Measurements from ENCODE around the gene POLN. TPM values are rescaled to one million over a fixed set of nuclear protein-coding genes. Genes with fewer than 3 reads are reported as not detected.
A peak's percentile ranks its signal among the peaks of the same experiment; 100 is the strongest.

POLN gene
- total RNA-seq, 1 donor from 2014 or later: 2.2 TPM

- Histone ChIP-seq H3K27me3 (ENCODE audit: low read depth) (no peaks in the 10 kb centered on the region), H3K4me1 (peaks cover 47% of the 10 kb centered on the region), H3K9me3 (no peaks in the 10 kb centered on the region), H3K27ac (peak overlapping the region; percentile 49), H3K36me3 (peaks cover 32% of the 10 kb centered on the region), H3K4me3 (no peak overlapping the region)
- no peak for ATAC-seq
- intact Hi-C loops (cut with DNase I): no loop called here
- no peak for DNase-seq
- no peak for TF ChIP-seq CTCF (IDR thresholded peaks at IDR 0.05)
Measured at GRCh38 chr4:2245057-2245786, 3.3 kb upstream of the POLN start.

- DNase-seq (peak; percentile 58), ATAC-seq (no peak)
- Histone ChIP-seq H3K4me1 (peaks cover 56% of the 10 kb centered on the region), H3K27me3 (ENCODE audit: low read depth) (no peaks in the 10 kb centered on the region), H3K36me3 (peaks cover 27% of the 10 kb centered on the region), H3K4me3 (no peak overlapping the region), H3K9me3 (no peaks in the 10 kb centered on the region), H3K27ac (peak overlapping the region; percentile 49)
- intact Hi-C loops (cut with DNase I): no loop called here
- peak; percentile 38 for TF ChIP-seq CTCF (IDR thresholded peaks at IDR 0.05)
Measured at GRCh38 chr4:2243681-2244380, 1.9 kb upstream of the POLN start.

- H3K4me3 ChIP-seq: peak overlapping the region; percentile 92
- H3K27ac ChIP-seq: peak overlapping the region; percentile 87
- DNase-seq (no peak), ATAC-seq (no peak)
- no peaks in the 10 kb centered on the region for H3K9me3 ChIP-seq
- intact Hi-C loops (cut with DNase I): no loop called here
- peaks cover 30% of the 10 kb centered on the region for H3K36me3 ChIP-seq
- H3K4me1 ChIP-seq: peaks cover 70% of the 10 kb centered on the region
- no peak for TF ChIP-seq CTCF (IDR thresholded peaks at IDR 0.05)
- no peaks in the 10 kb centered on the region for H3K27me3 ChIP-seq (ENCODE audit: low read depth)
Measured at GRCh38 chr4:2241003-2241402, 918 bp downstream of the POLN start.

- peaks cover 50% of the 10 kb centered on the region for H3K36me3 ChIP-seq
- no peak for TF ChIP-seq CTCF (IDR thresholded peaks at IDR 0.05)
- no peak for DNase-seq
- H3K27ac ChIP-seq: no peak overlapping the region
- ATAC-seq: no peak
- no peaks in the 10 kb centered on the region for H3K27me3 ChIP-seq (ENCODE audit: low read depth)
- H3K4me3 ChIP-seq: no peak overlapping the region
- H3K4me1 ChIP-seq: peaks cover 42% of the 10 kb centered on the region
- intact Hi-C loops (cut with DNase I): no loop called here
- H3K9me3 ChIP-seq: no peaks in the 10 kb centered on the region
Measured at GRCh38 chr4:2236944-2237666, 4.8 kb downstream of the POLN start.

GRCh38 chr4:2231082-2231481 lies 10.8 kb downstream of the POLN start:
- no peak for ATAC-seq
- TF ChIP-seq CTCF (IDR thresholded peaks at IDR 0.05): no peak
- H3K9me3 ChIP-seq: no peaks in the 10 kb centered on the region
- H3K4me1 ChIP-seq: no peaks in the 10 kb centered on the region
- peaks cover 50% of the 10 kb centered on the region for H3K36me3 ChIP-seq
- intact Hi-C loops (cut with DNase I): no loop called here
- DNase-seq: no peak
- no peaks in the 10 kb centered on the region for H3K27me3 ChIP-seq (ENCODE audit: low read depth)
- H3K4me3 ChIP-seq: no peak overlapping the region
- no peak overlapping the region for H3K27ac ChIP-seq
